ENCODE measurements around the gene FARP2. TPM values are rescaled to one million over a fixed set of nuclear protein-coding genes. Genes with fewer than 3 reads are reported as not detected.

FARP2 gene
- total RNA-seq, 1 donor from 2014 or later: 36.6 TPM

- Mint-ChIP-seq H3K4me1 (ENCODE audit: low read depth) (no peaks in the 10 kb centered on the region), H3K27ac (no peak overlapping the region), H3K36me3 (ENCODE audit: low read depth) (no peaks in the 10 kb centered on the region), H3K27me3 (ENCODE audit: insufficient read depth) (peaks cover 9% of the 10 kb centered on the region), H3K9me3 (no peaks in the 10 kb centered on the region), H3K4me3 (peak overlapping the region; percentile 70)
- DNase-seq (ENCODE audit: low spot score): no peak
- intact Hi-C loops (cut with micrococcal nuclease): no loop called here
Observed at GRCh38 chr2:241540401-241540770, 184.3 kb downstream of the FARP2 start.

DNA sequence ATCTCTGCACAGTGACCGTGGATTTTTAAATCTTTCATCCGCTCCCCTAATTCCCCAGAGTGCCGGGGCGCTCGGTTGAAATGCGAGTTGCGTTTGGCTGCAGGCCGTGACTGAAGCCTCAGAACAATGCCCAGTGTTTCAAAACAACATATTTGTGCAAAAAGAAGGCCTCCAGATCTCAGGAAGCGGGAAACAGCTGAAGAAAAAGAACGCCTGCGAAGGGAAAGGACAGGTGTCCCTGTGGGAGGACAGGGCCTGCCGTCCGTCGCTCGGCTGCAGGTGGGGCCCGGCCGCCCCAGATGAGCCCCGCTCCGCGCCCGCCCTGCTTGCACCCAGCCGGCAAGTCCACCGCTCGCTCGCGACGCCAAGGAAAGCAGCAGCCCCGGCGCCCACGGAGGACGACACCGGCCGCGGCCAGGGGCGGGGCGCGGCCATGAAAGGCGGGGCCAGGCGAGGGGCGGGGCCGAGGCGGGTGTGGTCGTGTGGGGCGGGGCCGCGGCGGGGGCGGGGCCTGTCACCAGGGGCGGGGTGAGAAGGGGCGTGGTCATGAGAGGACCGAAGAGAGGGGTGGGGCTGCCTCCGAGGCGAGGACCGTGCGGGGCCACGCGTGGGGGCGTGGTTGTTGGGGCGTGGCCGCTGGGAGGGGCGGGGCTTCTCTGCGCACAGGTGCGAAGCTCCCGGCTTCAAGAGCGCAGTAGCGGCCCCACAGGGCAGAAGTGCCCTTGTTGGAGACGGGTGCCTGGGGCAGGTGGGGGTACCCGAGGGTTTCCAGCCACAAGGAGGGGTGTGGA, 184.9 kb downstream of the FARP2 start:
- intact Hi-C loops (cut with micrococcal nuclease): loop anchor here (1.0 kb wide), 6 partner anchors 33 to 340 kb away; partner anchors contain the start of genes ATG4B, ING5, STK25 and THAP4
- no peaks in the 10 kb centered on the region for H3K9me3 Mint-ChIP-seq
- DNase-seq (ENCODE audit: low spot score): peak; percentile 59
- H3K4me1 Mint-ChIP-seq (ENCODE audit: low read depth): no peaks in the 10 kb centered on the region
- no peak overlapping the region for H3K27ac Mint-ChIP-seq
- H3K27me3 Mint-ChIP-seq (ENCODE audit: insufficient read depth): peaks cover 9% of the 10 kb centered on the region
- H3K36me3 Mint-ChIP-seq (ENCODE audit: low read depth): no peaks in the 10 kb centered on the region
- peak overlapping the region; percentile 70 for H3K4me3 Mint-ChIP-seq

- H3K4me1 Mint-ChIP-seq (ENCODE audit: low read depth): no peaks in the 10 kb centered on the region
- intact Hi-C loops (cut with micrococcal nuclease): loop anchor here (1.0 kb wide), 6 partner anchors 33 to 340 kb away; partner anchors contain the start of genes ATG4B, ING5, STK25 and THAP4
Observed at GRCh38 chr2:241541564-241542277, 185.6 kb downstream of the FARP2 start.

GRCh38 chr2:241542278-241542605, 186.2 kb downstream of the FARP2 start:
- Mint-ChIP-seq H3K27me3 (ENCODE audit: insufficient read depth) (peaks cover 9% of the 10 kb centered on the region), H3K36me3 (ENCODE audit: low read depth) (no peaks in the 10 kb centered on the region), H3K4me1 (ENCODE audit: low read depth) (no peaks in the 10 kb centered on the region), H3K27ac (no peak overlapping the region), H3K4me3 (no peak overlapping the region), H3K9me3 (no peaks in the 10 kb centered on the region)
- DNase-seq (ENCODE audit: low spot score): no peak
- intact Hi-C loops (cut with micrococcal nuclease): no loop called here

More at GRCh38 chr2:241541564-241542277, 185.6 kb downstream of the FARP2 start:
- Mint-ChIP-seq H3K36me3 (ENCODE audit: low read depth) (no peaks in the 10 kb centered on the region), H3K9me3 (no peaks in the 10 kb centered on the region), H3K4me3 (no peak overlapping the region), H3K27me3 (ENCODE audit: insufficient read depth) (peaks cover 9% of the 10 kb centered on the region), H3K27ac (no peak overlapping the region)
- no peak for DNase-seq (ENCODE audit: low spot score)

Other genes starting within 250 kb of the FARP2 start
- gene PASK, start 206.8 kb upstream of the FARP2 start, total RNA-seq: 101 and 104 TPM in 2 replicates
- gene PPP1R7, start 205.8 kb upstream of the FARP2 start, total RNA-seq: 115 and 118 TPM in 2 replicates
- 2.1 and 2.4 TPM in 2 replicates for gene ANO7, start 167.6 kb upstream of the FARP2 start, total RNA-seq
- 270 and 273 TPM in 2 replicates for gene HDLBP, start 40.6 kb upstream of the FARP2 start, total RNA-seq
- 203 and 219 TPM in 2 replicates for gene SEPTIN2, start 40.4 kb upstream of the FARP2 start, total RNA-seq
- 125 and 133 TPM in 2 replicates for gene STK25, start 152.3 kb downstream of the FARP2 start, total RNA-seq
- 0.07 TPM in 1 of 2 replicates, not detected in the other for gene BOK, start 202.5 kb downstream of the FARP2 start, total RNA-seq

Data from activated T-helper 1 cell treated with anti-CD3 and anti-CD28 coated beads, Interleukin-12 subunit alpha, Interleukin-12 subunit beta, Interleukin-2, Interleukin-4 antibody, amounts not matched to agents 30 ng/mL and 10 ng/mL and 1 ng/mL, durations not matched to agents 14 hours and 24 hours and 36 hours (primary cell).